RWPE1 (cell line): Measurements from ENCODE around the gene ASB5.
"Not testable (repeated sequence)": the region's sequence is repeated elsewhere in the genome, so short reads cannot be mapped to it uniquely, and the experiment has no call there.

Source experiments
- CTCF ChIA-PET: fragments of 350-600 bp; sonication (Branson Sonifier 250); formaldehyde crosslinking; extraction: SDS; loops from one replicate; lab custom pipeline; 2021; lab: Yijun Ruan, JAX
- POLR2A ChIA-PET: fragments of 400-600 bp; formaldehyde crosslinking; extraction: SDS; loops from one replicate; lab custom pipeline; 2020; ENCODE audit warnings: antibody characterized with exemption; ENCODE audit not compliant: low non-redundant PET; lab: Yijun Ruan, JAX
- DNase-seq: peaks from one replicate; pipeline ENCODE4 v3.0.0; 2012; ENCODE audit warnings: low spot score
- H3K27ac ChIP-seq: fragments of 450-650 bp; 2 replicates; pipeline ENCODE4 v1.5.1; 2017
- TF ChIP-seq, protein P1 (sequence below): fragments of 450-650 bp; conservative IDR thresholded peaks from 2 replicates; pipeline ENCODE4 v1.5.1; 2017; ENCODE audit warnings: low read depth, mild to moderate bottlenecking

The ASB5 gene

DNA sequence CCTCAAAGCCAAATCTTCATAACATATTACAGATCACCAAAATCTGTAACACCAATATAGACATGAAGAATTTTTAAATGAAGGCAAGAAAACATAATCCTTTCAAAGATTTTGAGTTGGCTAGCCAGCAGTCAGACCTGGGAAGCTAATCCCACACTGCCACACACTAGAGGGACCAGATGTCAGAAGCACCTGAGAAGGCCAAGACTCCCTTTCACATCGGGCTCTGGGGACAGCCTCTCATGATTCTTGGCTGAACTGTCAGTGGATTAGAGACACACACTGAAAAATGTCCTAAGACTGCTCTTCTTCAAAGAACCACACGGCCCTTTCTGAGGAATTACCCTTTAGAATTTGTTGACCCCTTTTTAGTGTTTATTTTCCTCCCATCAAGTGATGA is 45.5 kb downstream of the ASB5 start:
- H3K27ac ChIP-seq: no peak overlapping the region
- DNase-seq: no peak
- TF ChIP-seq, protein P1, sequence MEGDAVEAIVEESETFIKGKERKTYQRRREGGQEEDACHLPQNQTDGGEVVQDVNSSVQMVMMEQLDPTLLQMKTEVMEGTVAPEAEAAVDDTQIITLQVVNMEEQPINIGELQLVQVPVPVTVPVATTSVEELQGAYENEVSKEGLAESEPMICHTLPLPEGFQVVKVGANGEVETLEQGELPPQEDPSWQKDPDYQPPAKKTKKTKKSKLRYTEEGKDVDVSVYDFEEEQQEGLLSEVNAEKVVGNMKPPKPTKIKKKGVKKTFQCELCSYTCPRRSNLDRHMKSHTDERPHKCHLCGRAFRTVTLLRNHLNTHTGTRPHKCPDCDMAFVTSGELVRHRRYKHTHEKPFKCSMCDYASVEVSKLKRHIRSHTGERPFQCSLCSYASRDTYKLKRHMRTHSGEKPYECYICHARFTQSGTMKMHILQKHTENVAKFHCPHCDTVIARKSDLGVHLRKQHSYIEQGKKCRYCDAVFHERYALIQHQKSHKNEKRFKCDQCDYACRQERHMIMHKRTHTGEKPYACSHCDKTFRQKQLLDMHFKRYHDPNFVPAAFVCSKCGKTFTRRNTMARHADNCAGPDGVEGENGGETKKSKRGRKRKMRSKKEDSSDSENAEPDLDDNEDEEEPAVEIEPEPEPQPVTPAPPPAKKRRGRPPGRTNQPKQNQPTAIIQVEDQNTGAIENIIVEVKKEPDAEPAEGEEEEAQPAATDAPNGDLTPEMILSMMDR: no peak
- POLR2A ChIA-PET: no interaction called here
- CTCF ChIA-PET: no interaction called here

DNA sequence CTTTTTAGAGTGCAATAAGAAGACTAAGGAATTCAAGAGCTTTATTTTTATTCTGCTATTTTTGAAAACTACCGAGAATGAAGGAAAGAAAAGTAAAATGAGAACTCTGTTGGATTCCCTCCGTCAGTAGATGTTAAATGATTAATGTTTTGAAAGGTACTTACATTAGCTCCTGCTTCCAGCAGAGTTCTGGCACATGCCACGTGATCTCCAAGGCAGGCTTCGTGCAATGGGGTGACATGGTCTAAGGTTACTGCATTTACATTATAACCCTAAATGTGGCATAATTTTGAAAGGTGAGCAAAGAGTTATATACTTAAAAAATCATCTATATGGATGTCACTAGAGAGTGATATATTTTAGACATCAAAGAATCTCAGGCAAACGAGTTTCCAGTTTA is 46.9 kb downstream of the ASB5 start:
- CTCF ChIA-PET: interaction anchor here (0.6 kb wide), 1 partner anchor 23 kb away, joined by 4 read pairs; no protein-coding TSS in a partner anchor
- POLR2A ChIA-PET: no interaction called here
- TF ChIP-seq, protein P1: no peak
- no peak for DNase-seq
- no peak overlapping the region for H3K27ac ChIP-seq

DNA sequence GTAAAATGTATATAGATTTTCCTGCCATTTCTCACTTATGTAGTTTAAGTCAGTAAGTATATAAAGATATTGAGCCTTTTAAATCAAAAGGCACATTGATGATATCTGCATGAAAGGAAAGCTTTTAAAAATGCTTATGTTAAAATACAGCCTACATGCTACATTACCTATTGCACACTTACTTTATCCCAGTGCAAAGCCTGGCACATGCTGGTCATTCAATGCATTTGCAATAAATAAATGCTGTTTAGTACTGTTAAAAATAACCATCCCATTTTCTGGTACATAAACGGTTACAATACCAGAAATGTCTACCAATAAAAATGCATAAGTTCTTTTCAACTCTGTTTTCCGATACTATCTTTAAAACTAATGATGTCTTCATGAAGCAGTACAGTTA is 51.5 kb downstream of the ASB5 start:
- no peak for DNase-seq
- ChIA-PET CTCF (interaction anchor here (0.8 kb wide), 1 partner anchor 19 kb away, joined by 4 read pairs; no protein-coding TSS in a partner anchor), POLR2A (no interaction called here)
- TF ChIP-seq, protein P1: no peak
- H3K27ac ChIP-seq: no peak overlapping the region

DNA sequence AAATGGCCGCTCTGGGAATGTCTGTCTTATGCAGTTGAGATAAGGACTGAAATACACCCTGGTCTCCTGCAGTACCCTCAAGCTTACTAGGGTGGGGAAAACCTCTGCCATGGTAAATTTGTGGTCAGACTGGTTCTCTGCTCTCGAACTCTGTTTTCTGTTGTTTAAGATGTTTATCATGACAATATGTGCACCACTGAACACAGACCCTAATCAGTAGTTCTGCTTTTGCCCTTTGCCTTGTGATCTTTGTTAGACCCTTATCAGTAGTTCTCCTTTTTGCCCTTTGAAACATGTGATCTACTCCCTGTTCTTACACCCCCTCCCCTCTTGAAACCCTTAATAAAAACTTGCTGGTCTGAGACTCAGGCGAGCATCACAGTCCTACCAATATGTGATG is 56.7 kb downstream of the ASB5 start:
- POLR2A ChIA-PET, CTCF ChIA-PET, DNase-seq, H3K27ac ChIP-seq: not testable (repeated sequence)

DNA sequence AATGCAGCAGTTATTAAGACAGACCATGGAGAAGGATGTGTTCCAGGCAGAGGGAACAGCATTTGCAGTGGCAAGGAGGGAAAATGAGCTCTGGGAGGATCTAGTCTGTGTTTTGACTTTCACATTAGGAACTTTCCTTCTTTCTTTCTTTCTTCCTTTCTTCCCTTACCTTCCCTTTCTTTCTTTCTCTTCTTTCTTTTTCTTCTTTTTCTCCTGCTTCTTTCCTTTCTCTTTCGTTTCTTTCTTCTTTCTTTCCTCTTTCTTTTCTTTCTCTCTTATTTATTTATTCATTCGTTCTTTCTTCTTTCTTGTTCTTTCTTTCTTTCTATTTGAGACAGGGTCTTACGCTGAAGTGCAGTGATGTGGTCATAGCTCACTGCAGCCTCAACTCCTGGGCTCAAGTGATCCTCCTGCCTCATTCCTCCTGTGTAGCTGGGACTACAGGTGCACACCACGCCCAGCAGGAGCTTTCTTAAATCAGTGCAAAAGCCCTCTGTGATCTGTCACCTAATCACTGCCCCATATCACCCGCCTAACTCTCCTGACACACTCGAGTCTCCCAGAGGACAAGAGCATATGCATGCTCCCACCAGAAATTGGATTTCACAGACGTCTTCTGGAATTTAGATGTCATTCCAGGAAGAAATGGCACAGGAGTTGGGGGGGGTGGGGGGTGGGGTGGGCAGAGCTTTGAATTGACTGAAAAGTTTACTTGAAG is 58.3 kb downstream of the ASB5 start:
- H3K27ac ChIP-seq: no peak overlapping the region
- TF ChIP-seq, protein P1: no peak
- CTCF ChIA-PET: no interaction called here
- POLR2A ChIA-PET: no interaction called here
- no peak for DNase-seq

DNA sequence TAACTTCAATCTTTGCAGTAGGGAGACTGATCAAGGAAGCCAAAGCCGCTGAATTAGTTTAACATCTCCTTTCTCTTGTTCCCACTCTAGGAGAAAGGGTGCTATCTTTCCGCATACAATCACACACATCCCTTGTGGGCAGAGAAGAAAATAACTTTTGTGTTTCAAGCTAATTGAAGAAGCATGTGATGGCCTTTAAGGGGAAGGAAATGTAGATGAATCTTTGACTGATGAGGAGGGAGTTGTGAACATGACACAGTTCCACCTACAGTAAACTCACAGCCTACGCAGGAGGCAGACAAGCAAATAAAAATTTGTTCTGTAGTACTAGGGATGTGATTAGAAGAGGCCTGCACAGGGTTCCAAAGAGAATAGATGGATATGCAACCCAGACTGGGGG is 58.9 kb downstream of the ASB5 start:
- no peak overlapping the region for H3K27ac ChIP-seq
- ChIA-PET POLR2A (no interaction called here), CTCF (no interaction called here)
- TF ChIP-seq, protein P1: no peak
- DNase-seq: no peak

DNA sequence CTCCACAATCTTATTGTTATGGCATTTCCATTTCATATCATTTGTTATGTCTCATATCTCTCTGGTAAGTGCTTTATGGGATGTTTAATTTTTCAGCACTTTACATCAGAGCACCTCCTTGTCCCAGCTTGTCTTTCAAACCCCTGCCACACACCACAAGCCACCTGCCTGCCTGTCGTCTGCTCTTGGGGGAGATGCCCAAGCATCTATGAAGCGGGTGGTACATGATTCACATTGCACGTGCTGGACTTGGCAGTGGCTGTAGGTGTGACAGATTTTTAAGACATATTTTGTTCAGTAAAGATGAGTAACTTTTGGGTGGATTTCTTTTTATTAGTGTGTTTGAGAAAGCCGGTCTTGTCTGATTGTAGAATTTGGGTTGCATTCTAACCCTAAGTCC is 59.5 kb downstream of the ASB5 start:
- no peak overlapping the region for H3K27ac ChIP-seq
- DNase-seq: no peak
- CTCF ChIA-PET: no interaction called here
- POLR2A ChIA-PET: no interaction called here
- TF ChIP-seq, protein P1: no peak
